ENCODE results near the gene RFNG.

RFNG gene

GRCh38 chr17:82080048-82080788 lies 28.6 kb upstream of the RFNG start:
- H3K27me3 ChIP-seq (ENCODE audit: control insufficient read depth, insufficient read depth, low read length): no peaks in the 10 kb centered on the region
- no peak overlapping the region for H3K4me3 ChIP-seq (ENCODE audit: low read length)
- no peaks in the 10 kb centered on the region for H3K4me1 ChIP-seq (ENCODE audit: control insufficient read depth, low read depth, low read length)
- H3K9me3 ChIP-seq (ENCODE audit: control insufficient read depth, low read depth, low read length): no peaks in the 10 kb centered on the region
- no peak overlapping the region for H3K9ac ChIP-seq (ENCODE audit: low read length)
- no peak overlapping the region for H3K27ac ChIP-seq (ENCODE audit: low read length)
- H3K36me3 ChIP-seq (ENCODE audit: control insufficient read depth, low read depth, low read length): peaks cover 69% of the 10 kb centered on the region

- H3K4me1 ChIP-seq (ENCODE audit: control insufficient read depth, low read depth, low read length): no peaks in the 10 kb centered on the region
- peaks cover 58% of the 10 kb centered on the region for H3K36me3 ChIP-seq (ENCODE audit: control insufficient read depth, low read depth, low read length)
These were observed 27.5 kb upstream of the RFNG start for GRCh38 chr17:82079001-82079677.

GRCh38 chr17:82078433-82078832 lies 26.8 kb upstream of the RFNG start:
- Histone ChIP-seq H3K9me3 (ENCODE audit: control insufficient read depth, low read depth, low read length) (no peaks in the 10 kb centered on the region), H3K4me3 (ENCODE audit: low read length) (no peak overlapping the region), H3K27me3 (ENCODE audit: control insufficient read depth, insufficient read depth, low read length) (no peaks in the 10 kb centered on the region), H3K9ac (ENCODE audit: low read length) (no peak overlapping the region), H3K4me1 (ENCODE audit: control insufficient read depth, low read depth, low read length) (no peaks in the 10 kb centered on the region), H3K27ac (ENCODE audit: low read length) (no peak overlapping the region), H3K36me3 (ENCODE audit: control insufficient read depth, low read depth, low read length) (peaks cover 51% of the 10 kb centered on the region)

More at GRCh38 chr17:82079001-82079677, 27.5 kb upstream of the RFNG start:
- Histone ChIP-seq H3K9ac (ENCODE audit: low read length) (no peak overlapping the region), H3K27me3 (ENCODE audit: control insufficient read depth, insufficient read depth, low read length) (no peaks in the 10 kb centered on the region), H3K9me3 (ENCODE audit: control insufficient read depth, low read depth, low read length) (no peaks in the 10 kb centered on the region), H3K4me3 (ENCODE audit: low read length) (no peak overlapping the region), H3K27ac (ENCODE audit: low read length) (no peak overlapping the region)

- no peak overlapping the region for H3K4me3 ChIP-seq (ENCODE audit: low read length)
- H3K27me3 ChIP-seq (ENCODE audit: control insufficient read depth, insufficient read depth, low read length): no peaks in the 10 kb centered on the region
- H3K9ac ChIP-seq (ENCODE audit: low read length): no peak overlapping the region
- H3K27ac ChIP-seq (ENCODE audit: low read length): no peak overlapping the region
- H3K36me3 ChIP-seq (ENCODE audit: control insufficient read depth, low read depth, low read length): peaks cover 45% of the 10 kb centered on the region
- H3K9me3 ChIP-seq (ENCODE audit: control insufficient read depth, low read depth, low read length): no peaks in the 10 kb centered on the region
- H3K4me1 ChIP-seq (ENCODE audit: control insufficient read depth, low read depth, low read length): no peaks in the 10 kb centered on the region
These were observed 26.2 kb upstream of the RFNG start for GRCh38 chr17:82077617-82078358.

- Histone ChIP-seq H3K36me3 (ENCODE audit: control insufficient read depth, low read depth, low read length) (peaks cover 37% of the 10 kb centered on the region), H3K9ac (ENCODE audit: low read length) (no peak overlapping the region), H3K4me3 (ENCODE audit: low read length) (no peak overlapping the region), H3K27ac (ENCODE audit: low read length) (no peak overlapping the region), H3K27me3 (ENCODE audit: control insufficient read depth, insufficient read depth, low read length) (no peaks in the 10 kb centered on the region), H3K4me1 (ENCODE audit: control insufficient read depth, low read depth, low read length) (no peaks in the 10 kb centered on the region), H3K9me3 (ENCODE audit: control insufficient read depth, low read depth, low read length) (no peaks in the 10 kb centered on the region)
These were observed 25.4 kb upstream of the RFNG start for GRCh38 chr17:82076785-82077591.

GRCh38 chr17:82076018-82076784 lies 24.6 kb upstream of the RFNG start:
- Histone ChIP-seq H3K27me3 (ENCODE audit: control insufficient read depth, insufficient read depth, low read length) (no peaks in the 10 kb centered on the region), H3K9me3 (ENCODE audit: control insufficient read depth, low read depth, low read length) (no peaks in the 10 kb centered on the region), H3K27ac (ENCODE audit: low read length) (no peak overlapping the region), H3K9ac (ENCODE audit: low read length) (no peak overlapping the region), H3K4me3 (ENCODE audit: low read length) (no peak overlapping the region), H3K4me1 (ENCODE audit: control insufficient read depth, low read depth, low read length) (no peaks in the 10 kb centered on the region), H3K36me3 (ENCODE audit: control insufficient read depth, low read depth, low read length) (peaks cover 30% of the 10 kb centered on the region)

- Histone ChIP-seq H3K4me3 (ENCODE audit: low read length) (no peak overlapping the region), H3K27me3 (ENCODE audit: control insufficient read depth, insufficient read depth, low read length) (peaks cover 6% of the 10 kb centered on the region), H3K4me1 (ENCODE audit: control insufficient read depth, low read depth, low read length) (no peaks in the 10 kb centered on the region), H3K36me3 (ENCODE audit: control insufficient read depth, low read depth, low read length) (peaks cover 5% of the 10 kb centered on the region), H3K9me3 (ENCODE audit: control insufficient read depth, low read depth, low read length) (no peaks in the 10 kb centered on the region), H3K27ac (ENCODE audit: low read length) (no peak overlapping the region), H3K9ac (ENCODE audit: low read length) (no peak overlapping the region)
These were observed 21.8 kb upstream of the RFNG start for GRCh38 chr17:82073446-82073845.

GRCh38 chr17:82072827-82073226 lies 21.2 kb upstream of the RFNG start:
- Histone ChIP-seq H3K4me1 (ENCODE audit: control insufficient read depth, low read depth, low read length) (no peaks in the 10 kb centered on the region), H3K36me3 (ENCODE audit: control insufficient read depth, low read depth, low read length) (no peaks in the 10 kb centered on the region), H3K9me3 (ENCODE audit: control insufficient read depth, low read depth, low read length) (no peaks in the 10 kb centered on the region), H3K4me3 (ENCODE audit: low read length) (no peak overlapping the region), H3K27me3 (ENCODE audit: control insufficient read depth, insufficient read depth, low read length) (peaks cover 6% of the 10 kb centered on the region), H3K9ac (ENCODE audit: low read length) (no peak overlapping the region), H3K27ac (ENCODE audit: low read length) (no peak overlapping the region)

GRCh38 chr17:82070611-82071010 lies 19.0 kb upstream of the RFNG start:
- H3K9ac ChIP-seq (ENCODE audit: low read length): no peak overlapping the region
- no peaks in the 10 kb centered on the region for H3K36me3 ChIP-seq (ENCODE audit: control insufficient read depth, low read depth, low read length)
- H3K27me3 ChIP-seq (ENCODE audit: control insufficient read depth, insufficient read depth, low read length): peaks cover 6% of the 10 kb centered on the region
- H3K9me3 ChIP-seq (ENCODE audit: control insufficient read depth, low read depth, low read length): no peaks in the 10 kb centered on the region
- no peaks in the 10 kb centered on the region for H3K4me1 ChIP-seq (ENCODE audit: control insufficient read depth, low read depth, low read length)
- no peak overlapping the region for H3K27ac ChIP-seq (ENCODE audit: low read length)
- no peak overlapping the region for H3K4me3 ChIP-seq (ENCODE audit: low read length)

GRCh38 chr17:82065638-82066303 lies 14.2 kb upstream of the RFNG start, which contains the start of gene DUS1L:
TSS of gene DUS1L (minus strand) at chr17:82065804. CDS start at chr17:82065059, 745 bp downstream.
- Histone ChIP-seq H3K36me3 (ENCODE audit: control insufficient read depth, low read depth, low read length) (peaks cover 14% of the 10 kb centered on the region), H3K27ac (ENCODE audit: low read length) (no peak within 1 kb of the TSS), H3K4me1 (ENCODE audit: control insufficient read depth, low read depth, low read length) (no peaks in the 10 kb centered on the region), H3K4me3 (ENCODE audit: low read length) (peak within 1 kb of the TSS; percentile 75), H3K27me3 (ENCODE audit: control insufficient read depth, insufficient read depth, low read length) (peaks cover 4% of the 10 kb centered on the region), H3K9ac (ENCODE audit: low read length) (peak within 1 kb of the TSS; percentile 62), H3K9me3 (ENCODE audit: control insufficient read depth, low read depth, low read length) (no peaks in the 10 kb centered on the region)
